HG02642 (cell line): ENCODE measurements around the gene DUSP22.

Experiments used
- ATAC-seq: cut with Tn5 transposase; IDR thresholded peaks from one replicate; pipeline ENCODE4 v1.9.1; 2021; ENCODE audit warnings: mild to moderate bottlenecking; ENCODE audit not compliant: unreplicated experiment, poor library complexity

The DUSP22 gene

DNA sequence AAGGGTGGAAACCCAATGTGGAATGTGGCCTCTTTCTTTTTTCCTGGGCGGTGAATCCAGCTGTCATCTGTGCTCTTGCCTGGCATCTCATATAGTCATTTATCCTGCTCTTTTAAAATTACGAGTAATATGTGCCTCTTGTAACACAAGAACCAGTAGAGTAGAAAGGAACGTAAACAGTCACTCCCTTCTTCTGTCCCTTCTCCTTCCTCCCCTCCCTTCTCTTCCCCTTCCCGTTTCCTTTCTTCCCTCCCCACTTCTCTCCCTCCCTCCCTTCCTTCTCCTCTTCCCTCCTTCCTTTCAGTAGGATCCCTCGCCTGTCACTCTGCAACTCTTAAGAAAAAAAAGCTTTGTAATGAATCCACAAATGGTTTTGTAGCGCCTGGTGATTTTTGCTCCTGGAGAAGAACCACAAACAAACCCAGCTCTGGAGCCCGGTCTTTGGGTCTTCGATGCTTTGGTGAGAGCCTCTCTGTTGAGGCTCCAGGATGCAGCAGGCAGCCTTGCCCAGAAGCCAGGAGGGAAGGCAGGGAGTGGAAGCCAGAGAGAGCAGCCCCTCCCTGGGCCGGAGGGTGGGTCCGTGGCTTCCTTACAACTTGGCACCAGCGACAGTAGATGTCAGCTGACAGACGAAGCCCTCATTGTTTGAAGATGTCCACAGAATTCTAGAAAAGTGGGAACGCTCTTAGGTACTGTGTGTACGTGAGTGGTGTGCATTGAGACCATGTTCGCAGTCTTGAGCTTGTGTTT, 15.0 kb downstream of the DUSP22 start:
- ATAC-seq, result no peak

DNA sequence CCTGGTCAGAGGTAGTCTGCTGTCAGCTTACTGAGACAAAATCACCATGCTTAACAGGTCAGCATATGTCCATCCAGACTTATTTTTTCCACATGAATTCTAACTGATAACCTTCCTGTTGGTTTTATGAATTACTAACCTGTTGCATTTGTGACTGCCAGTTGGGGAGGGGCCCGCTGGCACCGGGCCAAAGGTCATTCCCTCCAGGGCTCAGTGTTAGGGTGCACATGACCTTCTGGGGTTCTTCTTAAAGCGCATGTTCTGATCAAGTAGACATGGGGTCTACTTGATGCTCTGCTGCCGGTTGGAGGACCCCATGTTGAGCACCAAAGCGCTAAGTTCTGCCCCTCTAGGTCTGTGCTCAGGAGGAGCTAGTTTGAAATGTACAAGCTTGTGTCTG, 15.6 kb downstream of the DUSP22 start:
- no peak for ATAC-seq

- no peak for ATAC-seq
Measured at GRCh38 chr6:308307-308706, 16.0 kb downstream of the DUSP22 start.

GRCh38 chr6:308768-309167, 16.5 kb downstream of the DUSP22 start:
- ATAC-seq, result no peak

GRCh38 chr6:309947-310346, 17.7 kb downstream of the DUSP22 start:
- ATAC-seq, result no peak

- no peak for ATAC-seq
Measured at GRCh38 chr6:310671-311070, 18.4 kb downstream of the DUSP22 start.

DNA sequence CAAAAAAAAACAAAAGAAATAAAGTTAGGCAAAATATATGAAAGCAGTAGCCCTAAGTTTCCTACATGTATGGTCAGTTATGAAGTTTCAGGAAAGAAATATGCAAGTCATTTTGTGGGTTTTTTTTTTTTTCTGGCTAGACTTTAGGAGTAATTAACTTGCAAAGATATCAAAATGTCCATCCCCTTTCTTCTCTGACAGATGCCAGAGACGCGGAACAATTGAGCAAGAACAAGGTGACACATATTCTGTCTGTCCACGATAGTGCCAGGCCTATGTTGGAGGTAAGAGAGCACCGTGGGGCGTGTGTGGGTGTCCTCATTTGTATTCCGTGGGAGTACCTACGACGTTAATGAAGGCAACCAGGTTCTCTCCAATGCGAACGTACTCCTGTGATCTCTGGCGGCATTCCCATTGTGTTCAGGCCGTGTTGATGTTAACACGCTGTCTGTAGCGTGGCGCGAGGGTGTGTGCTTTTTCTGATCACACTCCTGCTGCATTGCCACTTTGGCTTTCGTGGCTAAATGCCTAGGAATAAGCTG, 19.5 kb downstream of the DUSP22 start:
- no peak for ATAC-seq

- no peak for ATAC-seq
Measured at GRCh38 chr6:313087-313486, 20.8 kb downstream of the DUSP22 start.

DNA sequence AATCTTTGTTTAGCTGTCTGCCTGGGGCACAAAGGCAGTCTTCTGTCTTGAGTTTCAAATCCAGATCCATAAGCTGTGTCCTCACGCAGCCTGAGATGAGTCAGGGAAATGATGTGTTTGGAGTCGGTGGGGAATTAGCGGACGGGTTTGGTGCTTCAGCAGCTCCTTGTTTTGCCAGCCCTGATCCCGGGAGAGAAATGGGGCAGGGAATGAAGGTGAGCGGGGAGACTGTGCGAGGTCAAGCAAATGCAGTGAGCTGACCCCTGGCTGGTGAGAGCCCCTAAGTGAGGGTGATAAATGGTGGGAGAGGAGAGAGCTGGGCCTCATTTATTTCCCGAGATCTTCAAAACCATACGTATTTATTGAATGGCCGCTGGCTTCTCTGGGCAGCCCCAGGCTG, 21.6 kb downstream of the DUSP22 start:
- no peak for ATAC-seq

DNA sequence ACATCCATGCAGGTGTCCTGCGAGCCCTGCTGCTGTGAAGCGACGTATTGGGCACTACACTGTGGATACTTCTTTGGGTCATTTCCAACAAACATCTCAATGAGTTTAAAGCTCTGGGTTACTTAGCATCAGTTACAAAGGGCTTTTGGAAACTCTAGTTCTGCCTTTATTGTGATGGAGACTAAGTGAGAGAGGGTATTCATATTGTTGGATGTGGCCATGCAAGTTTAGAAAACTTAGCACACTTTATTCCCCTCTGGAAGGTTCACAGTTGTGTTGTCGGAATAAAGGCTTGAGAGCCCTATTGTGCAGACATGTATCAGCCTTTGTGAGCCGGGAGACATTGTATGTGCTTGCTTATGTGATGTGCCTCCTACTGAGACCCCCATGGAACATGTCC, 22.1 kb downstream of the DUSP22 start:
- ATAC-seq, result no peak

GRCh38 chr6:315226-315625, 22.9 kb downstream of the DUSP22 start:
- ATAC-seq, result no peak

DNA sequence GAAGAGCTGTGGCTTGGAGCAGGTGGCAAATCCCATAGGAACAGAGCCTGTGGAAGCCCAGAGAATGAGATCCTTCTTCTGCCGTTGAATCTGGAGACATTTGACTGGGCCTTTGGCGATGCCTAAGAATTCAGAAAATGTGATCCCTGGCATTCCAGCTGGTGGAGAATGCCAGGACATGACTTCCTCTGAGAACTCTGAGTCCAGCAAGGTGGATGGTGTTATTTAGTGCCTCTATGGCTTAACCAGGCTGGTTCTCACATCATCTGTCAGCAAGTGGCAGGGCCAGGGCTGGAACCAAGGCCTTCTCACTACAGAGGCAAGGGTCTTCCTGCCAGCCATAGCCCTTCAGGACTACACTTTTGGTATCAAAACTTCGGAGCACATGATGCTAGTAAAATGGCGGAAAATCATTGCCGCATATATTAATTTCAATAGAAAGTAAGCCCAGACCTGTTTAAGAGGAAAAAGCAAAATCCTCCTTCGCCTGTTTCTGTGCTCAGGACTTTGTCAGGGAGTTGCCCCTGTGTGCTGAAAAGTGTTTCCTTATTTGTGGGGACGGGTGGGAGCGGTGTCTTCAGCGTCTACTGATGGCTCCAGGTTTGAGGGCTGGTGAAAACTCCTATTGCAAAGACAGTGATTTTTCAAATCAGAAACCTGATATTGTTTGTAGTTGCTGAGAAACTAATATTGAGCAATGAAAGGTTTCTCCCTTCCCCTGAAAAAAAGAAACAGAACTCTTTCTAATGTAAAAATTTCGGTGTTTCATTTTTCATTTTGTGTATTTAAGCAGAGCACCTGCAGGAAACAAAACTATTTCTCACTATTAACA, 23.9 kb downstream of the DUSP22 start:
- ATAC-seq, result no peak

DNA sequence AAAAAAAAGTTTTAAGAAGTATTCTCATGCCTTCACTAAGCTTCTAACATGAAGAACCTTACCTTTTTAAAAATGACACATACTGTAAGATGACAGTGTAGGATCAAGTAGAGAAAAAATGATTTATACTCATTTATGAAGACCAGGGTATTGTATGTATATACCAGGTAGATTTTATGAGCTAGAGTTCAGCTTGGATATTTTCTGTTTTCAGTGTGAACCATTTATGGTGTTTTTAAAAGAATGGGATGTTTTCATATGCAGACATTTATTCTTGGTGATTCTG, 24.4 kb downstream of the DUSP22 start:
- no peak for ATAC-seq

GRCh38 chr6:317060-317447, 24.8 kb downstream of the DUSP22 start:
- no peak for ATAC-seq

DNA sequence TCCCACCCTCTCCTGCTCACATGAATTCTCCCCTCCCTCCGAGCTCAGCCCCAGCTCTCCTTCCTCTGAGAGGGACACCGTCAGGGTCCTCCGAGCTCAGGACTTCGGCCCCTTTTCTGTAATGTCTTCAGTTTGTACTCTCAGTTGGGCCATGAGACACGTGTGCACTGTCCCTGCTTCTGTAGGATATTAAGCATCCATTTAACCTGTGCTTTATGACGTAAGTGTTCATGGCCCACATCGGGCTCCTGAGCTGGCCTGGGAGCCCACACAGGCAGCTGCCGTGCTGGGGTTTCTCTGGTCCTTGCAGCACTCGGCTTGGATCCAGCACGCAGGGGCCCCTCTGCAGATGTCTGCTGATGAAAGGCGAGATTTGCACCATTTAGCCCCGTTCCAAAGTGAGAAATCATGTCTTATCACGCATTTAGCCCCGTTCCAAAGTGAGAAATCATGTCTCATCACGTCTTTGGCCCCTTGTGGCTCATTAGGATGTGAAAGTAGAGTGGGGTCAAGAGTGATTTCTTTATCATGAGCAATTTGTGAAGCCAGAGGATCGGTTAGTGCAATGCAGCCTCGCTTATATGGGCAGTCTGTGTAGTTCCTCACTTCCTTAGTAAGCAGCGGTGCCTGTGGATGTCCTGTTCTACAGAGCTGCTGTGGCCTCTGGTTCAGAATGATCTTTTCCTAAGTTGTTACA, 25.3 kb downstream of the DUSP22 start:
- peak; percentile 27 for ATAC-seq

- no peak for ATAC-seq
Measured at GRCh38 chr6:318243-318890, 26.1 kb downstream of the DUSP22 start.

- ATAC-seq, result peak; percentile 40
Measured at GRCh38 chr6:319177-320131, 27.2 kb downstream of the DUSP22 start.

DNA sequence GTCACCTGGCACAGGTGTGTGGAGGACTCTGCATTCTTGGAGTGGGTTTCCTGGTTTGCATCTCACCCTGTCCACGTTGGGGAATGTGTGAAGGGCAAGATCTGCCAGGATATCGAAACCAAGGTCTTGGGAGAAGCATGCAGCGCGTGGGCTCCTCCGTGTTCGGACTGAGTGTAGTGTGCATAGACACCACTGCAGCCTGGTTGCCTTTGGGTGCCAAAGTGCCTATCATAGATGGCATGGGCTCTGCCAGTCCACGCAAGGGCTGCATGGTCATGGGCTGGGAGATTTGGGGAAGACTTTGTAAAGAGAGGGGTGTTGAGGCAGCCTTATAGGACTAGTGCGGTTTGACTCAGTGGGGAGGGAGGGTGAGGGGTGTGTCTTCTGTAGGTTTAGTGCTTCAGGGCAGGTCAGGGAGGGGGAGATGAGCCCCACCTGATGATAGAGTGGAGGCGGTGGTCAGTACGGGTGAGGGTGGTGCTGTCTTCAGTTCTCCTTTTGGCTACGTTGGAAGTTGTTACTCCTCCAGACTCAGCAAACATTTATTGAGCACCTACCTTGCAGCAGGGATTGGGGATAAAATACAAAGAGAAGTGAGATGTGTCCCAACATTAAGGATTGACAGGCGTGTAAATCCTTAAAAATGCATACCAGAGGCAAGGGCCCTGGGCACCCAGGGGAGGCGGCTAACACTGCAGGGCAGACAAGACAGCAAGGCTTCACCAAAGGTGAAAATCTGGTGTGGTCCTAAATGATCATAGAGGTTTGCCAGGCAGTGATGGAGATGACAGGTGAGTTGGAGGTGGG, 28.3 kb downstream of the DUSP22 start:
- ATAC-seq, result no peak

DNA sequence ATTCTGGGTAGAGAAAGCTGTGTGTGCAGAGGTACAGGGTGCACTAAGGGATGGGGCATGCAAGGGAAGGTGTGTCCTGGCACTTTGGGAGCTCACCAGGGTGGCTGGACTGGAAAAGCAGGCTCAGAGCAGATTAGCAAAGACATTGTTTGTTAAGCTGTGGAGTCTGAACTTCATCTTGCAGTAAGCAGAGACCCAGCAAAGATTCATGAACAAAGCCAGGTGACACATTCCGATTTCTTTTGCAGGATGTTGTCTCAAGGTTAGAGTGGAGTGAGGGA, 28.8 kb downstream of the DUSP22 start:
- no peak for ATAC-seq
